ENCODE measurements around the gene SF3B4. TPM values are rescaled to one million over a fixed set of nuclear protein-coding genes. Genes with fewer than 3 reads are reported as not detected.

Gene SF3B4
- total and polyA plus RNA-seq, 2 of the 13 experiments (the other 11 are each of a cell fraction or from before 2014, with no cell fraction given): 13.8 to 14.8 TPM

- TF ChIP-seq TBP (CRISPR knock-in tag; IDR thresholded peaks at IDR 0.05) (no peak), ZFY (CRISPR knock-in tag; IDR thresholded peaks at IDR 0.05) (peak; percentile 85), RBFOX2 (IDR thresholded peaks at IDR 0.05; ENCODE audit: low read depth, low read length) (peak; percentile 69), SIN3B (IDR thresholded peaks at IDR 0.05; ENCODE audit: low read length) (no peak), ZNF512 (CRISPR knock-in tag; IDR thresholded peaks at IDR 0.05) (no peak), HNF4G (IDR thresholded peaks at IDR 0.05; ENCODE audit: borderline replicate concordance, low read depth, low read length) (0 out of 2 replicates have a peak, but pooled peaks have one; percentile 26), HNF4G (CRISPR knock-in tag; IDR thresholded peaks at IDR 0.05; ENCODE audit: borderline replicate concordance, low read depth) (no peak), DNMT1 (CRISPR knock-in tag; IDR thresholded peaks at IDR 0.05) (no peak), RNF219 (CRISPR knock-in tag; IDR thresholded peaks at IDR 0.05) (no peak), IRF9 (CRISPR knock-in tag; IDR thresholded peaks at IDR 0.05; ENCODE audit: borderline replicate concordance) (no peak), CENPX (CRISPR knock-in tag; IDR thresholded peaks at IDR 0.05) (no peak), ZNF766 (CRISPR knock-in tag; IDR thresholded peaks at IDR 0.05; ENCODE audit: borderline replicate concordance) (no peak), ZNF441 (CRISPR knock-in tag; IDR thresholded peaks at IDR 0.05; ENCODE audit: borderline replicate concordance) (no peak), CHCHD3 (CRISPR knock-in tag; IDR thresholded peaks at IDR 0.05) (no peak), PRDM15 (CRISPR knock-in tag; IDR thresholded peaks at IDR 0.05) (no peak), ZNF749 (CRISPR knock-in tag; IDR thresholded peaks at IDR 0.05; ENCODE audit: borderline replicate concordance) (no peak)
These were observed 27.9 kb downstream of the SF3B4 start, which contains the start of gene BOLA1 (continued) for GRCh38 chr1:149899460-149900284.

Measured in HepG2 (cell line).